Activated CD8-positive, alpha-beta memory T cell treated with anti-CD3 and anti-CD28 coated beads, Interleukin-2, amount 50 U/mL, for 1 hour (primary cell): ENCODE measurements around the gene BRINP2.

Experiments
- DNase-seq: peaks from one replicate; pipeline ENCODE4 v3.0.0-alpha.2; 2020; ENCODE audit errors: extremely low read depth

The BRINP2 gene

GRCh38 chr1:177170756-177171535 is at the start of gene BRINP2:
BRINP2 (plus strand) TSS chr1:177170958; CDS start chr1:177229877, 58,919 bp downstream.
- no peak for DNase-seq

GRCh38 chr1:177122461-177123251 is 48.1 kb upstream of the BRINP2 start:
- DNase-seq, result no peak

- DNase-seq, result no peak
These were observed 46.0 kb upstream of the BRINP2 start for GRCh38 chr1:177124577-177125278.

GRCh38 chr1:177126267-177126666 is 44.5 kb upstream of the BRINP2 start:
- no peak for DNase-seq

GRCh38 chr1:177128665-177129281 is 42.0 kb upstream of the BRINP2 start:
- no peak for DNase-seq

- no peak for DNase-seq
These were observed 40.3 kb upstream of the BRINP2 start for GRCh38 chr1:177130451-177130945.

GRCh38 chr1:177131723-177132122 is 39.0 kb upstream of the BRINP2 start:
- DNase-seq, result no peak

GRCh38 chr1:177132141-177132540 is 38.6 kb upstream of the BRINP2 start:
- DNase-seq, result no peak

GRCh38 chr1:177133977-177134538 is 36.7 kb upstream of the BRINP2 start:
- DNase-seq, result no peak

- no peak for DNase-seq
These were observed 35.5 kb upstream of the BRINP2 start for GRCh38 chr1:177135250-177135649.

- DNase-seq, result no peak
These were observed 32.9 kb upstream of the BRINP2 start for GRCh38 chr1:177137814-177138213.

GRCh38 chr1:177138347-177138746 is 32.4 kb upstream of the BRINP2 start:
- no peak for DNase-seq

- no peak for DNase-seq
These were observed 28.7 kb upstream of the BRINP2 start for GRCh38 chr1:177142010-177142409.

- no peak for DNase-seq
These were observed 27.9 kb upstream of the BRINP2 start for GRCh38 chr1:177142791-177143271.

- DNase-seq, result no peak
These were observed 25.4 kb upstream of the BRINP2 start for GRCh38 chr1:177145106-177146070.

- no peak for DNase-seq
These were observed 24.3 kb upstream of the BRINP2 start for GRCh38 chr1:177146499-177146898.

GRCh38 chr1:177162243-177162642 is 8.5 kb upstream of the BRINP2 start:
- no peak for DNase-seq

- no peak for DNase-seq
These were observed 6.8 kb upstream of the BRINP2 start for GRCh38 chr1:177163844-177164379.

GRCh38 chr1:177164380-177165068 is 6.2 kb upstream of the BRINP2 start, which contains the start of gene ASTN1:
ASTN1 (minus strand) TSS chr1:177164712; CDS start chr1:177164676, 36 bp downstream.
- no peak for DNase-seq
